A549 treated with AZD9567 at 1 μM for 4 hours (cell line): ENCODE data around the gene MYH9. TPM values are rescaled to one million over a fixed set of nuclear protein-coding genes. Genes with fewer than 3 reads are reported as not detected.

Source experiments
- total RNA-seq: library from RNA; stranded (reverse); fragments of 200-300 nt; extraction: Qiagen RNA extraction; gene quantifications from 5 replicates; pipeline ENCODE4 v1.2.3, GENCODE V29; 2022; ENCODE audit not compliant: insufficient read depth

MYH9 gene
- 155 to 164 TPM (median 157 TPM) in 5 replicates for total RNA-seq

GRCh38 chr22:36387959-36388726 is at the start of gene MYH9:
Gene MYH9 (minus strand): TSS chr22:36387967. CDS start chr22:36349236, 38,731 bp downstream.

DNA sequence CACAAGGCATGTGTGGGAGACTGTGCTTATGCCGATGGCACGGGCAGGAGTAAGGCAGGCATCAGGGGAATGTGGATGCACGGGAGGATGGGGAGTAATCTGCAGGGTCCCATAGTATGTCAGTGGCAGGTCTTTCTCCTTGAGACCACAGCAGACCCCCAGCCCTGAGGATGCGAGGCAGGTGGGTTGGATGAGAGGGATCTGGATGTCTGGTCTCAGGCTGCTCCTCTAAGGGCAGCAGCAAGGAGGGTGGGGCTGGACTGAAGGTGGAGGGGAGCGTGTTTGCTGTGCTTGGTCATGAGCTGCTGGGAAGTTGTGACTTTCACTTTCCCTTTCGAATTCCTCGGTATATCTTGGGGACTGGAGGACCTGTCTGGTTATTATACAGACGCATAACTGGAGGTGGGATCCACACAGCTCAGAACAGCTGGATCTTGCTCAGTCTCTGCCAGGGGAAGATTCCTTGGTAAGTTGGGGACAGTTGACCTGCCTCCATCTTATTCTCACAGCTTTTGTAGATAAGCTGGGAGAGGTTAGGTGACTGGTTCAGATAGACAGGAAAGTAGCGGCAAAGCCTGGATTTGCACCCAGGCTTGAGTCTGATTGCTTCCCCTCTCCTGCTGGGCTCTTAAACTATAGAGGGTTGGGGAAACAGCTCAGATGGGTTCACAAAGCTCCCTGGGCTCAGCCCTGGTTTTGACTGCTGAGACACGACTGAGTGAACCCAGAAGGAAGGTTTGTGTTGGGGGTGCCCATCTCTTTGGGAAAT is 134.8 kb downstream of the MYH9 start, which contains the start of gene APOL1:
Gene APOL1, plus strand, starts transcription at position 380 of the 769 bp plus-strand sequence. CDS start 1,823 bp downstream, outside the sequence.

DNA sequence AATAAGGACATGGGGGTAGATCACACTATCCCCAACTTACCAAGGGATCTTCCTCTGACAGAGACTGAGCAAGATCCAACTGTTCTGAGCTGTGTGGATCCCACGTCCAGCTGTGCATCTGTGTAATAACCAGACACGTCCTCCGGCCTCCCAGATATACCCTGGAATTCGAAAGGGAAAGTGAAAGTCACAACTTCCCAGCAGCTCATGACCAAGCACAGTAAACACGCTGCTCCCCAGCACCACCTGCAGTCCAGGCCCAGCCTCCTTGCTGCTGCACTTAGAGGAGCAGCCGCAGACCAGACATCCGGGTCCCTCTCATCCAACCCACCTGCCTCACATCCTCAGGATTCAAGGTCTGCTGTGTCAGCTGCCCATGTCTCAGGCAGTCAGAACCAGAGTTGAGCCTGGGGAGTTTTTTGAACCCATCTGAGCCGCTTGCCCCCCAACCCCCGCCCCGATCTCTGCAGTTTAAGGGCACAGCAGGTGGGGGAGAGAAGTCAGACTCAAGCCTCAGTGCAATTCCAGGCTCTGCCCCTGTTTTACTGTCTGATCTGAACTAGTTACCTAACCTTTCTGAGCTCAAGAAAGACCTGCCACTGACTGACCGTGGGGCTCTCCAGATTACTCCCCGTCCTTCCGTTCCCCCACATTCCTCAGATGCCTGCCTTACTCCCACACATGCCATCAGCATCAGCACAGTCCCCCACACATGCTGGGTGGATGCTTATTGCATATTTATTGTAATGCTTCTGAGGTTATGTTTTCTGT is 148.2 kb downstream of the MYH9 start, which contains the start of gene APOL2:
Gene APOL2, minus strand, starts transcription at position 127 of the 771 bp plus-strand sequence. CDS start 6,365 bp downstream, outside the sequence.

Other genes with a start within 250 kb of the MYH9 start
- gene APOL3, start 227.2 kb downstream of the MYH9 start, total RNA-seq, result 0.05 TPM in 1 of 5 replicates, not detected in the others
- 0.21 TPM in 1 of 5 replicates, not detected in the others for gene APOL4, start 186.2 kb downstream of the MYH9 start, total RNA-seq
- gene APOL2, start 148.4 kb downstream of the MYH9 start, total RNA-seq, result 44.6 to 65.2 TPM (median 47.9 TPM) in 5 replicates
- 9.8 to 18.8 TPM (median 12.0 TPM) in 5 replicates for gene APOL1, start 134.8 kb downstream of the MYH9 start, total RNA-seq
- gene TXN2, start 93.7 kb upstream of the MYH9 start, total RNA-seq, result 47.3 to 73.3 TPM (median 67.9 TPM) in 5 replicates
- 15.3 to 18.1 TPM (median 15.6 TPM) in 5 replicates for gene FOXRED2, start 119.1 kb upstream of the MYH9 start, total RNA-seq
- 153 to 210 TPM (median 158 TPM) in 5 replicates for gene EIF3D, start 141.2 kb upstream of the MYH9 start, total RNA-seq